HepG2 (cell line): Measurements from ENCODE around the gene SPATA25. TPM values are rescaled to one million over a fixed set of nuclear protein-coding genes. Genes with fewer than 3 reads are reported as not detected.

Experiments used
- CBX2 ChIP-seq, 2 experiments: fragments of 200-600 bp in 1 of 2; sonication (generic); formaldehyde crosslinking in 1 of 2; IDR thresholded peaks; 2 replicates each; pipeline versions ENCODE4 v1.7.0 to v1.8.1; 2018 to 2022; ENCODE audit warnings: low read depth in 2 of 2, low read length in 1 of 2, mild to moderate bottlenecking in 1 of 2, missing genetic modification reagents in 1 of 2
- CTCF ChIP-seq: sonication (generic); formaldehyde crosslinking; IDR thresholded peaks from 2 replicates; pipeline ENCODE4 v1.5.0; 2020; ENCODE audit warnings: mild to moderate bottlenecking, missing genetic modification reagents, moderate library complexity
- FOXK1 ChIP-seq: sonication (generic); formaldehyde crosslinking; IDR thresholded peaks from 2 replicates; pipeline ENCODE4 v1.4.0; 2020; ENCODE audit warnings: low read depth, missing genetic modification reagents, borderline replicate concordance
- FOXM1 ChIP-seq: sonication (generic); formaldehyde crosslinking; IDR thresholded peaks from 2 replicates; pipeline ENCODE4 v1.5.0; 2020; ENCODE audit warnings: missing genetic modification reagents
- KAT7 ChIP-seq: IDR thresholded peaks from 2 replicates; pipeline ENCODE4 v1.6.1; 2018; ENCODE audit warnings: borderline replicate concordance, missing compliant biosample characterization
- MZF1 ChIP-seq: sonication (generic); formaldehyde crosslinking; IDR thresholded peaks from 2 replicates; pipeline ENCODE4 v1.8.1; 2023; ENCODE audit warnings: mild to moderate bottlenecking, missing genetic modification reagents, borderline replicate concordance
- PTBP1 ChIP-seq: fragments of 200-400 bp; formaldehyde crosslinking; IDR thresholded peaks from 2 replicates; pipeline ENCODE4 v1.6.1; 2018; ENCODE audit warnings: low read length, low read depth; ENCODE audit not compliant: poor library complexity, severe bottlenecking
- RARG ChIP-seq: sonication (generic); formaldehyde crosslinking; IDR thresholded peaks from 2 replicates; pipeline ENCODE4 v1.4.0; 2020; ENCODE audit warnings: low read depth, mild to moderate bottlenecking, missing genetic modification reagents
- SRSF9 ChIP-seq: fragments of 200-400 bp; formaldehyde crosslinking; IDR thresholded peaks from 2 replicates; pipeline ENCODE4 v1.6.1; 2018; ENCODE audit warnings: borderline replicate concordance, mild to moderate bottlenecking, low read depth, low read length; ENCODE audit not compliant: insufficient read depth, poor library complexity, severe bottlenecking
- ZBTB7B ChIP-seq: sonication (generic); formaldehyde crosslinking; IDR thresholded peaks from 2 replicates; pipeline ENCODE4 v1.4.0; 2020; ENCODE audit warnings: missing genetic modification reagents
- ZFP36 ChIP-seq: fragments of 150-350 bp; IDR thresholded peaks from 2 replicates; pipeline ENCODE4 v1.6.1; 2018; ENCODE audit warnings: borderline replicate concordance, low read length, low read depth; ENCODE audit not compliant: partially characterized antibody
- ZFP90 ChIP-seq: sonication (generic); formaldehyde crosslinking; IDR thresholded peaks from 2 replicates; pipeline ENCODE4 v1.8.0; 2022; ENCODE audit warnings: missing genetic modification reagents, mild to moderate bottlenecking, inconsistent platforms, borderline replicate concordance
- ZIK1 ChIP-seq: sonication (generic); formaldehyde crosslinking; IDR thresholded peaks from 2 replicates; pipeline ENCODE4 v1.5.0; 2020; ENCODE audit warnings: mild to moderate bottlenecking, low read depth, missing genetic modification reagents, borderline replicate concordance
- ZNF235 ChIP-seq: sonication (generic); formaldehyde crosslinking; IDR thresholded peaks from 2 replicates; pipeline ENCODE4 v1.8.1; 2023; ENCODE audit warnings: mild to moderate bottlenecking, missing genetic modification reagents, borderline replicate concordance
- ZNF253 ChIP-seq: sonication (generic); formaldehyde crosslinking; IDR thresholded peaks from 2 replicates; pipeline ENCODE4 v1.8.0; 2022; ENCODE audit warnings: mild to moderate bottlenecking, missing genetic modification reagents, borderline replicate concordance
- ZNF382 ChIP-seq: sonication (generic); formaldehyde crosslinking; IDR thresholded peaks from 2 replicates; pipeline ENCODE4 v1.5.0; 2020; ENCODE audit warnings: missing genetic modification reagents, mild to moderate bottlenecking, borderline replicate concordance
- ZNF558 ChIP-seq: sonication (generic); formaldehyde crosslinking; IDR thresholded peaks from 2 replicates; pipeline ENCODE4 v1.9.0; 2022; ENCODE audit warnings: mild to moderate bottlenecking, missing genetic modification reagents, borderline replicate concordance
- ZNF589 ChIP-seq: sonication (generic); formaldehyde crosslinking; conservative IDR thresholded peaks from 2 replicates; pipeline ENCODE4 v1.8.0; 2022; ENCODE audit warnings: mild to moderate bottlenecking, moderate library complexity, missing genetic modification reagents
- polyA plus RNA-seq, 8 experiments: library from polyadenylated mRNA; depleted of rRNA in 3 of 8; stranded (reverse) in 7 of 8; unstranded in 1 of 8; fragments of >200 nt; fragmentation: Illumina TruSeq in 4 of 8; extraction: Trizol in 4 of 8; gene quantifications; 2 replicates each; pipeline versions ENCODE4 v1.2.1 to v1.2.3, GENCODE V29; 2011 to 2016; ENCODE audit warnings: low read depth in 4 of 8, missing spikeins in 1 of 8, mixed read lengths in 1 of 8; ENCODE audit not compliant: insufficient read depth in 1 of 8
- total RNA-seq, 5 experiments: library from RNA; depleted of rRNA; stranded (reverse); fragments of >200 nt; fragmentation: Illumina TruSeq; extraction: Trizol; gene quantifications; 2 replicates each; pipeline ENCODE4 v1.2.3, GENCODE V29; 2016; ENCODE audit warnings: low read depth in 1 of 5
- TF ChIP-seq, protein P1 (sequence below), 2 experiments: sonication (generic) in 1 of 2; formaldehyde crosslinking in 1 of 2; IDR thresholded peaks; 2 replicates each; pipeline versions ENCODE4 v1.6.1 to v1.9.0; 2014 to 2022; ENCODE audit warnings: antibody characterized with exemption in 1 of 2, borderline replicate concordance in 1 of 2, inconsistent platforms in 1 of 2, low read depth in 1 of 2, missing genetic modification reagents in 1 of 2

The SPATA25 gene
- total and polyA plus RNA-seq, 2 of the 13 experiments (the other 11 are each of a cell fraction or from before 2014, with no cell fraction given), result 4.8 to 7.6 TPM

DNA sequence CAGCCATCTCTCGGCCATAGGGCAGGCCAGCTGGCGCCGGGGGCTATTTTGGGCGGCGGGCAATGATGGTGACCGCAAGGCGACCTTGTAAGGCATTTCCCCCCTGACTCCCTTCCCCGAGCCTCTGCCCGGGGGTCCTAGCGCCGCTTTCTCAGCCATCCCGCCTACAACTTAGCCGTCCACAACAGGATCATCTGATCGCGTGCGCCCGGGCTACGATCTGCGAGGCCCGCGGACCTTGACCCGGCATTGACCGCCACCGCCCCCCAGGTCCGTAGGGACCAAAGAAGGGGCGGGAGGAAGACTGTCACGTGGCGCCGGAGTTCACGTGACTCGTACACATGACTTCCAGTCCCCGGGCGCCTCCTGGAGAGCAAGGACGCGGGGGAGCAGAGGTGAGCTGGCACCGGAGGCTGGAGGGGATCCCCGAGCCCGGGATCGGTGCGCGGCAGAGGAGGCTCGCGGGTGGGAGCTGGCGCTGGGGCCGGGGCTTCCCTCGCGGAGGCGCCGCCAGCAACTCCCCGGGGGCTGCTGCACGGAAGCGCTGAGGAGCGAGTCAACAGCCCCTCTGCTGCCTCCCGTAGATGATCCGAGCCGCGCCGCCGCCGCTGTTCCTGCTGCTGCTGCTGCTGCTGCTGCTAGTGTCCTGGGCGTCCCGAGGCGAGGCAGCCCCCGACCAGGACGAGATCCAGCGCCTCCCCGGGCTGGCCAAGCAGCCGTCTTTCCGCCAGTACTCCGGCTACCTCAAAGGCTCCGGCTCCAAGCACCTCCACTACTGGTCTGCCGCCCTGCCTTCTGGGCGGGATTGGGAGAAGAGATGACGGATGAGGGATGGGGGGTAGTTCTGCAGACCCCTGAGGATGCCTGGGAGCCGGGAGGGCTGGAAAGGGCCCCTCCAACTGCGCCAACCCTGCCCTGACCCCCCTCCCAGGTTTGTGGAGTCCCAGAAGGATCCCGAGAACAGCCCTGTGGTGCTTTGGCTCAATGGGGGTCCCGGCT, 3.9 kb upstream of the SPATA25 start, which contains the start of the genes CTSA and NEURL2 (continued):
- TF ChIP-seq, protein P1, sequence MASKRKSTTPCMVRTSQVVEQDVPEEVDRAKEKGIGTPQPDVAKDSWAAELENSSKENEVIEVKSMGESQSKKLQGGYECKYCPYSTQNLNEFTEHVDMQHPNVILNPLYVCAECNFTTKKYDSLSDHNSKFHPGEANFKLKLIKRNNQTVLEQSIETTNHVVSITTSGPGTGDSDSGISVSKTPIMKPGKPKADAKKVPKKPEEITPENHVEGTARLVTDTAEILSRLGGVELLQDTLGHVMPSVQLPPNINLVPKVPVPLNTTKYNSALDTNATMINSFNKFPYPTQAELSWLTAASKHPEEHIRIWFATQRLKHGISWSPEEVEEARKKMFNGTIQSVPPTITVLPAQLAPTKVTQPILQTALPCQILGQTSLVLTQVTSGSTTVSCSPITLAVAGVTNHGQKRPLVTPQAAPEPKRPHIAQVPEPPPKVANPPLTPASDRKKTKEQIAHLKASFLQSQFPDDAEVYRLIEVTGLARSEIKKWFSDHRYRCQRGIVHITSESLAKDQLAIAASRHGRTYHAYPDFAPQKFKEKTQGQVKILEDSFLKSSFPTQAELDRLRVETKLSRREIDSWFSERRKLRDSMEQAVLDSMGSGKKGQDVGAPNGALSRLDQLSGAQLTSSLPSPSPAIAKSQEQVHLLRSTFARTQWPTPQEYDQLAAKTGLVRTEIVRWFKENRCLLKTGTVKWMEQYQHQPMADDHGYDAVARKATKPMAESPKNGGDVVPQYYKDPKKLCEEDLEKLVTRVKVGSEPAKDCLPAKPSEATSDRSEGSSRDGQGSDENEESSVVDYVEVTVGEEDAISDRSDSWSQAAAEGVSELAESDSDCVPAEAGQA (IDR thresholded peaks at IDR 0.05; ENCODE audit: low read depth), result peak; percentile 62
- TF ChIP-seq, protein P1 (CRISPR knock-in tag; IDR thresholded peaks at IDR 0.05; ENCODE audit: borderline replicate concordance), result peak; percentile 98; the same call in 1 of the 2 replicates
- TF ChIP-seq ZFP90 (CRISPR knock-in tag) (peak; percentile 99), ZBTB7B (CRISPR knock-in tag) (peak; percentile 99), ZNF253 (CRISPR knock-in tag) (peak; percentile 94), CBX2 (IDR thresholded peaks at IDR 0.05; ENCODE audit: low read depth, low read length) (no peak), CBX2 (CRISPR knock-in tag; IDR thresholded peaks at IDR 0.05; ENCODE audit: low read depth) (peak; percentile 41; the same call in 1 of the 2 replicates), FOXM1 (CRISPR knock-in tag) (no peak; the same call in 1 of the 2 replicates), CTCF (CRISPR knock-in tag) (peak; percentile 79), ZNF382 (CRISPR knock-in tag) (no peak; the same call in 1 of the 2 replicates), RARG (CRISPR knock-in tag) (peak; percentile 99), ZFP36 (no peak), ZNF589 (peak; percentile 99), ZNF235 (CRISPR knock-in tag) (0 out of 2 replicates have a peak, but pooled peaks have one; percentile 49), FOXK1 (peak; percentile 99), KAT7 (CRISPR knock-in tag) (peak; percentile 92; the same call in 1 of the 2 replicates), ZIK1 (CRISPR knock-in tag) (peak; percentile 94), MZF1 (CRISPR knock-in tag) (peak; percentile 78), PTBP1 (peak; percentile 77), SRSF9 (no peak), ZNF558 (CRISPR knock-in tag) (peak; percentile 99)
